K562 (cell line): Measurements from ENCODE around the gene ZMYND8. TPM values are rescaled to one million over a fixed set of nuclear protein-coding genes. Genes with fewer than 3 reads are reported as not detected.
A peak's percentile ranks its signal among the peaks of the same experiment; 100 is the strongest.

Experiments
- ATF6 ChIP-seq: sonication (generic); formaldehyde crosslinking; IDR thresholded peaks from 2 replicates; pipeline ENCODE4 v1.4.0; 2020; ENCODE audit warnings: mild to moderate bottlenecking, missing genetic modification reagents
- CEBPZ ChIP-seq: fragments of 150-350 bp; IDR thresholded peaks from 2 replicates; pipeline ENCODE4 v1.6.1; 2014; ENCODE audit warnings: low read depth, mild to moderate bottlenecking, low read length, borderline replicate concordance
- CHCHD3 ChIP-seq: fragments of 250-450 bp; sonication (Bioruptor Pico); IDR thresholded peaks from 2 replicates; pipeline ENCODE4 v2.1.2; 2022; ENCODE audit warnings: mild to moderate bottlenecking
- E2F3 ChIP-seq: fragments of 250-450 bp; sonication (Bioruptor Pico); IDR thresholded peaks from 2 replicates; pipeline ENCODE4 v1.4.0; 2020; ENCODE audit warnings: mild to moderate bottlenecking
- MEF2D ChIP-seq: conservative IDR thresholded peaks from 2 replicates; pipeline ENCODE4 v1.6.1; 2016; ENCODE audit warnings: low read depth, missing genetic modification characterization, missing compliant biosample characterization
- ZBTB40 ChIP-seq, 2 experiments: fragments of 450-650 bp in 1 of 2; sonication (generic) in 1 of 2; formaldehyde crosslinking in 1 of 2; IDR thresholded peaks; 2 replicates each; pipeline versions ENCODE4 v1.7.1 to v1.9.0; 2016 to 2022; ENCODE audit warnings: inconsistent platforms in 1 of 2, mild to moderate bottlenecking in 1 of 2, missing genetic modification reagents in 1 of 2
- ZNF124 ChIP-seq: sonication (generic); formaldehyde crosslinking; IDR thresholded peaks from 2 replicates; pipeline ENCODE4 v1.8.1; 2022; ENCODE audit warnings: missing genetic modification reagents
- ZNF57 ChIP-seq: fragments of 450-650 bp; formaldehyde crosslinking; IDR thresholded peaks from 2 replicates; pipeline ENCODE4 v1.4.0; 2020; ENCODE audit warnings: mild to moderate bottlenecking, moderate library complexity
- ZNF75A ChIP-seq: fragments of 450-650 bp; formaldehyde crosslinking; IDR thresholded peaks from 2 replicates; pipeline ENCODE4 v1.4.0; 2020; ENCODE audit warnings: mild to moderate bottlenecking
- polyA plus RNA-seq, 8 experiments: library from polyadenylated mRNA; depleted of rRNA in 4 of 8; stranded (reverse) in 5 of 8; unstranded in 3 of 8; fragments of >200 nt; fragmentation: Nextera tagmentation in 2 of 8; fragmentation: Illumina TruSeq in 1 of 8; extraction: Ambion mirVana in 2 of 8; extraction: Trizol in 1 of 8; gene quantifications; 2 replicates each; pipeline versions ENCODE4 v1.2.1 to v1.2.3, GENCODE V29; 2011 to 2014; ENCODE audit warnings: inconsistent platforms in 1 of 8, missing spikeins in 1 of 8
- total RNA-seq, 7 experiments: library from RNA; depleted of rRNA in 6 of 7; stranded (reverse); fragments of >200 nt in 6 of 7; fragmentation: Illumina TruSeq in 2 of 7; extraction: Trizol in 2 of 7; gene quantifications; 2 replicates each; pipeline versions ENCODE4 v1.2.1 to v1.2.3, GENCODE V29; 2011 to 2021; ENCODE audit warnings: low replicate concordance in 1 of 7

ZMYND8 gene
- total and polyA plus RNA-seq, 9 of the 15 experiments (the other 6 are each of a cell fraction or from before 2014, with no cell fraction given) = 31.8 to 148 (median 71.9) TPM

- peak; percentile 45; the same call in 1 of the 2 replicates for TF ChIP-seq ZBTB40 (IDR thresholded peaks at IDR 0.05)
- TF ChIP-seq ZBTB40 (CRISPR knock-in tag; IDR thresholded peaks at IDR 0.05) = no peak
- TF ChIP-seq CHCHD3 (CRISPR knock-in tag) = no peak
- peak; percentile 87 for TF ChIP-seq E2F3 (CRISPR knock-in tag)
- TF ChIP-seq ATF6 = 0 out of 2 replicates have a peak, but pooled peaks have one; percentile 61
- TF ChIP-seq MEF2D (tag) = peak; percentile 57; the same call in 1 of the 2 replicates
- TF ChIP-seq ZNF75A (CRISPR knock-in tag) = 0 out of 2 replicates have a peak, but pooled peaks have one; percentile 30
- TF ChIP-seq ZNF124 (CRISPR knock-in tag) = no peak
- no peak for TF ChIP-seq ZNF57 (CRISPR knock-in tag)
- no peak for TF ChIP-seq CEBPZ
Measured at GRCh38 chr20:47357296-47358038, 968 bp upstream of the ZMYND8 start (continued).
